Mesenchymal stem cell (in vitro differentiated cells and primary cell): ENCODE data around the gene PDPR.
"Not testable (repeated sequence)": the region's sequence is repeated elsewhere in the genome, so short reads cannot be mapped to it uniquely, and the experiment has no call there.

ENCODE experiments used
- DNase-seq: peaks from one replicate; pipeline ENCODE4 v3.0.0-alpha.2; 2013
- H2AFZ ChIP-seq: one replicate; pipeline ENCODE4 v1.6.1; 2013; ENCODE audit warnings: low read depth, mild to moderate bottlenecking, control low read depth, inconsistent platforms, low read length, moderate library complexity
- H2AK5ac ChIP-seq: 2 replicates; pipeline ENCODE4 v1.6.1; 2013; ENCODE audit warnings: low read length, moderate library complexity, mild to moderate bottlenecking, inconsistent platforms; ENCODE audit not compliant: severe bottlenecking
- H2BK120ac ChIP-seq: one replicate; pipeline ENCODE4 v1.6.1; 2013; ENCODE audit warnings: low read depth, mild to moderate bottlenecking, inconsistent platforms, low read length, moderate library complexity
- H2BK12ac ChIP-seq, 2 experiments: one replicate each; pipeline ENCODE4 v1.6.1; 2013; ENCODE audit warnings: inconsistent platforms in 2 of 2, low read length in 2 of 2, mild to moderate bottlenecking in 2 of 2, moderate library complexity in 2 of 2, control low read depth in 1 of 2
- H2BK15ac ChIP-seq: one replicate; pipeline ENCODE4 v1.6.1; 2013; ENCODE audit warnings: mild to moderate bottlenecking, low read depth, inconsistent platforms; ENCODE audit not compliant: poor library complexity, severe bottlenecking
- H2BK5ac ChIP-seq: 2 replicates; pipeline ENCODE4 v1.6.1; 2013; ENCODE audit warnings: low read depth, mild to moderate bottlenecking, low read length, control low read depth, inconsistent platforms; ENCODE audit not compliant: poor library complexity, severe bottlenecking
- H3K14ac ChIP-seq, 2 experiments: one replicate each; pipeline ENCODE4 v1.6.1; 2013; ENCODE audit warnings: inconsistent platforms in 2 of 2, low read length in 2 of 2, control low read depth in 1 of 2, mild to moderate bottlenecking in 1 of 2, moderate library complexity in 1 of 2
- H3K18ac ChIP-seq, 2 experiments: one replicate each; pipeline ENCODE4 v1.6.1; 2013; ENCODE audit warnings: inconsistent platforms in 2 of 2, low read length in 2 of 2, control low read depth in 1 of 2, low read depth in 1 of 2, mild to moderate bottlenecking in 1 of 2
- H3K23ac ChIP-seq, 2 experiments: one replicate each; pipeline ENCODE4 v1.6.1; 2013; ENCODE audit warnings: inconsistent platforms in 2 of 2, low read length in 2 of 2, mild to moderate bottlenecking in 2 of 2, moderate library complexity in 2 of 2, control low read depth in 1 of 2
- H3K27ac ChIP-seq: 2 replicates; pipeline ENCODE4 v1.5.1; 2013; ENCODE audit warnings: mild to moderate bottlenecking, moderate library complexity, low read length, control low read depth, inconsistent platforms; ENCODE audit not compliant: poor library complexity, severe bottlenecking
- H3K27me3 ChIP-seq, 2 experiments: 2 replicates each; pipeline versions ENCODE4 v1.6.1 to v1.7.0; 2013; ENCODE audit warnings: low read length in 2 of 2, mild to moderate bottlenecking in 2 of 2, moderate library complexity in 2 of 2, control low read depth in 1 of 2, inconsistent platforms in 1 of 2; ENCODE audit not compliant: control insufficient read depth in 1 of 2, insufficient read depth in 1 of 2
- H3K36me3 ChIP-seq, 2 experiments: 2 replicates each; pipeline versions ENCODE4 v1.6.1 to v1.7.0; 2013; ENCODE audit warnings: low read length in 2 of 2, control low read depth in 1 of 2, inconsistent platforms in 1 of 2, low read depth in 1 of 2, mild to moderate bottlenecking in 1 of 2; ENCODE audit not compliant: insufficient read depth in 2 of 2, control insufficient read depth in 1 of 2
- H3K4ac ChIP-seq, 2 experiments: one replicate each; pipeline ENCODE4 v1.6.1; 2013; ENCODE audit warnings: inconsistent platforms in 2 of 2, low read length in 2 of 2, mild to moderate bottlenecking in 2 of 2, moderate library complexity in 2 of 2, control low read depth in 1 of 2, low read depth in 1 of 2
- H3K4me1 ChIP-seq: 2 replicates; pipeline ENCODE4 v1.6.1; 2013; ENCODE audit warnings: low read depth, low read length, control low read depth; ENCODE audit not compliant: control insufficient read depth, insufficient read depth
- H3K4me2 ChIP-seq: 2 replicates; pipeline ENCODE4 v1.6.1; 2013; ENCODE audit warnings: low read length, mild to moderate bottlenecking, inconsistent platforms; ENCODE audit not compliant: poor library complexity, severe bottlenecking
- H3K4me3 ChIP-seq, 2 experiments: 2 replicates each; pipeline versions ENCODE4 v1.5.1 to v1.7.0; 2013; ENCODE audit warnings: low read length in 2 of 2, mild to moderate bottlenecking in 2 of 2, control low read depth in 1 of 2, low read depth in 1 of 2; ENCODE audit not compliant: insufficient read depth in 1 of 2
- H3K79me1 ChIP-seq: replicated peaks from 2 replicates; pipeline ENCODE4 v1.6.1; 2013; ENCODE audit warnings: mild to moderate bottlenecking, control low read depth, low read length, inconsistent platforms; ENCODE audit not compliant: poor library complexity, severe bottlenecking
- H3K9ac ChIP-seq: 2 replicates; pipeline ENCODE4 v1.7.0; 2013; ENCODE audit warnings: mild to moderate bottlenecking, low read length, moderate library complexity
- H3K9me3 ChIP-seq: 2 replicates; pipeline ENCODE4 v1.7.0; 2013; ENCODE audit warnings: mild to moderate bottlenecking, low read length; ENCODE audit not compliant: control insufficient read depth
- H4K8ac ChIP-seq: one replicate; pipeline ENCODE4 v1.6.1; 2013; ENCODE audit warnings: inconsistent platforms, mild to moderate bottlenecking, low read length, moderate library complexity
- H4K91ac ChIP-seq: one replicate; pipeline ENCODE4 v1.6.1; 2013; ENCODE audit warnings: mild to moderate bottlenecking, low read length, inconsistent platforms
- WGBS: methylation state at CpG from one replicate; pipeline ENCODE4 v1.1.7; 2013; ENCODE audit warnings: mixed read lengths; 5-methylcytosine and 5-hydroxymethylcytosine counted together

The PDPR gene

DNA sequence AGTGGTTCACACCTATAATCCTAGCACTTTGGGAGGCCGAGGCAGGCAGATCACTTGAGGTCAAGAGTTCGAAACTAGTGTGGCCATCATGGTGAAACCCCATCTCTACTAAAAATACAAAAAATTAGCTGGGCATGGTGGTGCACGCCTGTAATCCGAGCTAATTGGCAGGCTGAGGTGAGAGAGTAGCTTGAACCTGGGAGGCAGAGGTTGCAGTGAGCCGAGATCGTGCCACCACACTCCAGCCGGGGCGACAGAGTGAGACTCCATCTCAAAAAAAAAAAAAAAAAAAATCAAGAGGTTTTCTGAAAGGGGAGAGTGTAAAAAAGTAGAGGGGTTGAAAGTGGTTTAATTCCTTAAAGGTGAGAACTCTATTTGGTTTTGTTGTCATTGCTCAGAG is 21.7 kb downstream of the PDPR start:
- not testable (repeated sequence) for H3K27ac ChIP-seq, H2BK12ac ChIP-seq, H3K18ac ChIP-seq, H3K14ac ChIP-seq, H4K91ac ChIP-seq, H3K9ac ChIP-seq, H2BK15ac ChIP-seq, H2BK120ac ChIP-seq, H3K79me1 ChIP-seq, H3K4ac ChIP-seq, H3K4me1 ChIP-seq, H3K4me2 ChIP-seq, DNase-seq, H3K9me3 ChIP-seq, H4K8ac ChIP-seq, H3K27me3 ChIP-seq, H2AFZ ChIP-seq, H3K23ac ChIP-seq, H2AK5ac ChIP-seq, H3K4me3 ChIP-seq, H2BK5ac ChIP-seq
- over 99% methylated on average over 5 of the region's 8 CpGs for WGBS
- peaks cover 27 to 63% of the 10 kb centered on the region in 2 experiments for H3K36me3 ChIP-seq

DNA sequence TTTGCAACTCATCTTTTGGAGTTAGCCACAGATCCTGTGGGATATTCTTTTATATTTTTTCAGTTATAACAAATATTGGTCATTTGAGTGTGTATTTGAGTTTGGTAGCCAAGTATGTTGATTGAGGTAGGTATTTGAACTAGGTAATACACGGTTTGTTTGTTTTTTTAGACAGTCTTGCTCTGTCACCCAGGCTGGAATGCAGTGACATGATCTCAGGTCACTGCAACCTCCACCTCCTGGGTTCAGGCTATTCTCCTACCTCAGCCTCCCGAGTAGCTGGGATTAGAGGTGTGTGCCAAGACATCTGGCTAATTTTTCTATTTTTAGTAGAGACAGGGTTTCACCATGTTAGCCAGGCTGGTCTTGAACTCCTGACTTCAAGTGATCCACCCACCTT is 22.5 kb downstream of the PDPR start:
- H3K27me3 ChIP-seq, H2BK15ac ChIP-seq, H4K8ac ChIP-seq, H2BK12ac ChIP-seq, H2AK5ac ChIP-seq, H2BK120ac ChIP-seq, H3K79me1 ChIP-seq, H3K9ac ChIP-seq, H3K23ac ChIP-seq, H2AFZ ChIP-seq, H3K4me3 ChIP-seq, H4K91ac ChIP-seq, H3K4me1 ChIP-seq, H3K9me3 ChIP-seq, H3K14ac ChIP-seq, H3K4ac ChIP-seq, DNase-seq, H2BK5ac ChIP-seq, H3K18ac ChIP-seq, H3K4me2 ChIP-seq, H3K27ac ChIP-seq: not testable (repeated sequence)
- H3K36me3 ChIP-seq: peaks cover 31 to 62% of the 10 kb centered on the region in 2 experiments
- 100% methylated on average over 1 of the region's 2 CpGs for WGBS

DNA sequence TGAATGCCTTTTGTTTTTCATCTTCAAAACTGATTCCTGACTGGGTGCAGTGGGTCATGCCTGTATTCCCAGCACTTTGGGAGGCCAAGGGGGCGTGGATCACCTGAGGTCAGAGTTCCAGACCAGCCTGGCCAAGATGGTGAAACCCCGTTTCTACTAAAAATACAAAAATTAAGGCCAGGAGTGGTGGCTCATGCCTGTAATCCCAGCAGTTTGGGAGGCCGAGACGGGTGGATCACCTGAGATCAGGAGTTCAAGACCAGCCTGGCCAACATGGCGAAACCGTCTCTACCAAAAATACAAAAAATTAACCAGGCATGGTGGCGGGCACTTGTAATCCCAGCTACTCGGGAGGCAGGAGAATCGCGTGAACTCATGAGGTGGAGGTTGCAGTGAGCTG is 28.6 kb downstream of the PDPR start:
- peaks cover 28 to 61% of the 10 kb centered on the region in 2 experiments for H3K36me3 ChIP-seq
- H2BK12ac ChIP-seq, H3K4ac ChIP-seq, H3K4me3 ChIP-seq, H3K23ac ChIP-seq, H2BK120ac ChIP-seq, H3K9me3 ChIP-seq, H3K4me2 ChIP-seq, H3K9ac ChIP-seq, H3K27me3 ChIP-seq, H2AK5ac ChIP-seq, H3K14ac ChIP-seq, H2AFZ ChIP-seq, H3K27ac ChIP-seq, H3K79me1 ChIP-seq, H2BK15ac ChIP-seq, H2BK5ac ChIP-seq, DNase-seq, H3K4me1 ChIP-seq, H4K91ac ChIP-seq, H4K8ac ChIP-seq, H3K18ac ChIP-seq: not testable (repeated sequence)
- WGBS: 95% methylated on average over 3 of the region's 10 CpGs

DNA sequence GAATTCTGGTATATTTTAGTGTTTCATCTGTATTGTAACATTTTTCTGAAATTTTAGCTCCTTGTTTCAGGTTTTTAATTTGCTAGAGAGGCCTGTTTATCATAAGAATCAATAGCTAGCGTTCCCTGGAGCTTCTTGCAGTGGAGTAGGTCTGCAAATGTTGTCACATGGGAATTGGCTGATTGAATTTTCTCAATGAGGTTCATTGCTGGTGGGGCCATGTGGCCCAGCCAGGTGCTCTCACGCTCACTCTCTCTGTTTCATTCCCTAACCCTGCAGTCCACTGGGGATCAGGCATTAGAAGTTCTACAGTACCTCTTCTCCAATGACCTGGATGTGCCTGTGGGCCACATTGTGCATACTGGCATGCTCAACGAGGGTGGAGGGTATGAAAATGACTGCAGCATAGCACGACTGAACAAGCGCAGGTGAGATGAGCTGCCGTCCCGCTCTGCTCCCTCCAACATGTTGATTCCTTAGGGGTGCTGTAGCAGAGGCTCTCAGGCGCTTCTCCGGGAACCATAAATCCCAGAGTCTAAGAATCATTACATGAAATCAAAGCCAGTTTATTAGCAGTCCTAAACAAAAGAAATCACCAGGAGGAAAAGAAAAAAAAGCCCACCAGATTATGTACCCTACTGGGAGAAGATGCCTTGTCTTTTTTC is 29.2 kb downstream of the PDPR start:
- not testable (repeated sequence) for H3K9me3 ChIP-seq, H3K18ac ChIP-seq, H3K14ac ChIP-seq, H2BK5ac ChIP-seq, H3K4me2 ChIP-seq, H2AFZ ChIP-seq, H3K23ac ChIP-seq, H3K4ac ChIP-seq, H2AK5ac ChIP-seq, H3K4me3 ChIP-seq, H2BK120ac ChIP-seq, H4K8ac ChIP-seq, H3K27ac ChIP-seq, H2BK12ac ChIP-seq, H3K4me1 ChIP-seq, H4K91ac ChIP-seq, H3K79me1 ChIP-seq, H3K9ac ChIP-seq, H3K27me3 ChIP-seq, DNase-seq, H2BK15ac ChIP-seq
- peaks cover 34 to 64% of the 10 kb centered on the region in 2 experiments for H3K36me3 ChIP-seq
- 93% methylated on average over 8 of the region's 9 CpGs for WGBS
